K562 (cell line): ENCODE results near the gene FHL1. TPM values are rescaled to one million over a fixed set of nuclear protein-coding genes. Genes with fewer than 3 reads are reported as not detected.

Experiments
- ATAC-seq: fragments of 200-7000 bp; cut with Tn5 transposase; 3 replicates; pipeline ENCODE4 v1.9.1; 2020; ENCODE audit warnings: moderate library complexity
- BruUV-seq: library from RNA; stranded (reverse); fragments of 400-500 nt; replicated peaks from 2 replicates; lab custom pipeline; 2021; lab: Mats Ljungman, UMichigan
- CTCF ChIA-PET: fragments of 300-600 bp; formaldehyde crosslinking; extraction: SDS; loops from one replicate; lab custom pipeline; 2021; ENCODE audit warnings: low intra/inter-chr PET ratio; lab: Yijun Ruan, JAX
- POLR2A ChIA-PET: fragments of 300-600, 350-650 bp; sonication (Branson Sonifier 250); formaldehyde crosslinking; extraction: SDS; loops from one replicate; lab custom pipeline; 2021; ENCODE audit warnings: antibody characterized with exemption, inconsistent platforms; lab: Yijun Ruan, JAX
- DNase-seq, 4 experiments: peaks; one replicate each; pipeline versions ENCODE4 v3.0.0 to v3.0.0-alpha.2; 2011 to 2018; ENCODE audit warnings: low spot score in 3 of 4, mixed read lengths in 3 of 4; ENCODE audit errors: extremely low read depth in 1 of 4
- FAIRE-seq: peaks from 2 replicates; lab custom pipeline; 2011; peaks lifted over from hg19 to GRCh38; lab: Jason Lieb, UNC
- H2AFZ ChIP-seq: 2 replicates; pipeline ENCODE4 v1.6.0; 2011; ENCODE audit warnings: low read depth, low read length, control low read depth, inconsistent platforms
- H3K27ac ChIP-seq: fragments of 200-600 bp; 3 replicates; pipeline ENCODE4 v1.8.0; 2011; ENCODE audit warnings: low read depth, mild to moderate bottlenecking, control low read depth, inconsistent platforms, low read length, moderate library complexity, mixed read lengths; ENCODE audit errors: extremely low read depth
- H3K27me3 ChIP-seq, 2 experiments: fragments of 300-600 bp in 1 of 2; 2 replicates in 1 of 2; 3 replicates in 1 of 2; pipeline versions ENCODE4 v1.6.0 to v1.8.0; 2011; ENCODE audit warnings: inconsistent platforms in 2 of 2, low read length in 2 of 2, mild to moderate bottlenecking in 1 of 2, mixed read lengths in 1 of 2, moderate library complexity in 1 of 2; ENCODE audit not compliant: control insufficient read depth in 2 of 2, insufficient read depth in 2 of 2
- H3K36me3 ChIP-seq: fragments of 300-600 bp; 3 replicates; pipeline ENCODE4 v1.8.0; 2011; ENCODE audit warnings: mild to moderate bottlenecking, low read length, inconsistent platforms; ENCODE audit not compliant: control insufficient read depth, insufficient read depth
- H3K4me1 ChIP-seq, 2 experiments: fragments of 200-600 bp in 1 of 2; replicated peaks in 1 of 2; 2 replicates in 1 of 2; 3 replicates in 1 of 2; pipeline versions ENCODE4 v1.5.1 to v1.8.0; 2011; ENCODE audit warnings: inconsistent platforms in 2 of 2, low read length in 2 of 2, mild to moderate bottlenecking in 1 of 2, mixed read lengths in 1 of 2, moderate library complexity in 1 of 2; ENCODE audit not compliant: control insufficient read depth in 2 of 2, insufficient read depth in 2 of 2
- H3K4me2 ChIP-seq: 2 replicates; pipeline ENCODE4 v1.6.1; 2011; ENCODE audit warnings: low read length, control low read depth, inconsistent platforms, mixed read lengths; ENCODE audit not compliant: insufficient read depth
- H3K4me3 ChIP-seq: fragments of 200-600 bp; sonication (generic), shearing (Covaris generic); 2 replicates; pipeline ENCODE4 v1.5.1; 2016; ENCODE audit warnings: control low read depth, inconsistent platforms
- H3K79me2 ChIP-seq: fragments of 200-600 bp; 3 replicates; pipeline ENCODE4 v1.8.0; 2011; ENCODE audit warnings: low read length, inconsistent platforms; ENCODE audit not compliant: control insufficient read depth, insufficient read depth
- H3K9ac ChIP-seq, 2 experiments: 2 replicates each; pipeline versions ENCODE4 v1.6.0 to v1.6.1; 2011; ENCODE audit warnings: low read depth in 2 of 2, low read length in 2 of 2, control low read depth in 1 of 2, inconsistent platforms in 1 of 2, mild to moderate bottlenecking in 1 of 2, mixed read lengths in 1 of 2; ENCODE audit not compliant: insufficient read depth in 1 of 2
- H3K9me1 ChIP-seq: one replicate; pipeline ENCODE4 v1.6.0; 2011; ENCODE audit warnings: inconsistent platforms, mild to moderate bottlenecking, low read length, moderate library complexity; ENCODE audit not compliant: control insufficient read depth, insufficient read depth
- H3K9me3 ChIP-seq: replicated peaks from 2 replicates; pipeline ENCODE4 v1.5.1; 2011; ENCODE audit warnings: low read depth, low read length, inconsistent platforms; ENCODE audit not compliant: control insufficient read depth, insufficient read depth
- H4K20me1 ChIP-seq: replicated peaks from 2 replicates; pipeline ENCODE4 v1.6.1; 2011; ENCODE audit warnings: low read length, inconsistent platforms, mixed read lengths; ENCODE audit not compliant: control insufficient read depth, insufficient read depth
- BRF2 ChIP-seq: IDR thresholded peaks from 3 replicates; pipeline ENCODE4 v1.6.1; 2011; ENCODE audit warnings: borderline replicate concordance, mild to moderate bottlenecking; ENCODE audit not compliant: insufficient read length, insufficient read depth
- COPS2 ChIP-seq: fragments of 450-650 bp; conservative IDR thresholded peaks from 2 replicates; pipeline ENCODE4 v1.6.1; 2016; ENCODE audit warnings: mild to moderate bottlenecking, moderate library complexity
- CXXC5 ChIP-seq: fragments of 250-450 bp; sonication (Bioruptor Pico); IDR thresholded peaks from 2 replicates; pipeline ENCODE4 v1.8.0; 2022; ENCODE audit warnings: inconsistent platforms, mild to moderate bottlenecking, moderate library complexity
- ELK1 ChIP-seq: sonication (generic); formaldehyde crosslinking; IDR thresholded peaks from 2 replicates; pipeline ENCODE4 v1.8.1; 2022; ENCODE audit warnings: missing genetic modification reagents
- GTF2A2 ChIP-seq: IDR thresholded peaks from 2 replicates; pipeline ENCODE4 v1.6.1; 2016; ENCODE audit warnings: mild to moderate bottlenecking, missing genetic modification characterization, missing compliant biosample characterization
- MTF1 ChIP-seq: fragments of 250-450 bp; sonication (Bioruptor Pico); IDR thresholded peaks from 2 replicates; pipeline ENCODE4 v1.9.0; 2021; ENCODE audit warnings: moderate library complexity, mild to moderate bottlenecking, inconsistent platforms, borderline replicate concordance
- NFXL1 ChIP-seq: fragments of 450-650 bp; formaldehyde crosslinking; IDR thresholded peaks from 2 replicates; pipeline ENCODE4 v1.4.0; 2021; ENCODE audit warnings: mild to moderate bottlenecking
- NR4A1 ChIP-seq, 2 experiments: fragments of 250-450 bp in 1 of 2; fragments of 450-650 bp in 1 of 2; sonication (Bioruptor Pico) in 1 of 2; IDR thresholded peaks; 2 replicates each; pipeline versions ENCODE4 v1.4.0 to v1.6.1; 2016 to 2020; ENCODE audit warnings: mild to moderate bottlenecking in 2 of 2, missing compliant biosample characterization in 1 of 2, missing genetic modification characterization in 1 of 2, moderate library complexity in 1 of 2
- SRSF9 ChIP-seq: fragments of 200-400 bp; formaldehyde crosslinking; IDR thresholded peaks from 2 replicates; pipeline ENCODE4 v1.6.1; 2017; ENCODE audit warnings: low read depth, low read length, borderline replicate concordance
- SUPT5H ChIP-seq: fragments of 450-650 bp; IDR thresholded peaks from 2 replicates; pipeline ENCODE4 v1.6.1; 2016
- TCFL5 ChIP-seq: fragments of 250-450 bp; sonication (Bioruptor Pico); conservative IDR thresholded peaks from 2 replicates; pipeline ENCODE4 v1.6.1; 2021; ENCODE audit warnings: mild to moderate bottlenecking, moderate library complexity, matching md5 sums
- U2AF1 ChIP-seq: fragments of 200-400 bp; formaldehyde crosslinking; optimal IDR thresholded peaks from 2 replicates; pipeline ENCODE3; 2017; ENCODE audit warnings: mild to moderate bottlenecking, low read depth, low read length, moderate library complexity
- USF2 ChIP-seq: sonication (generic); formaldehyde crosslinking; IDR thresholded peaks from 2 replicates; pipeline ENCODE4 v1.5.0; 2020; ENCODE audit warnings: missing genetic modification reagents
- ZBED1 ChIP-seq: IDR thresholded peaks from 2 replicates; pipeline ENCODE4 v1.6.1; 2014
- ZBTB2 ChIP-seq: fragments of 450-650 bp; IDR thresholded peaks from 2 replicates; pipeline ENCODE4 v1.6.1; 2016; ENCODE audit warnings: antibody characterized with exemption
- ZFP36 ChIP-seq: fragments of 150-350 bp; IDR thresholded peaks from 2 replicates; pipeline ENCODE4 v1.6.1; 2018; ENCODE audit warnings: low read length, low read depth; ENCODE audit not compliant: partially characterized antibody
- ZNF12 ChIP-seq: sonication (generic); formaldehyde crosslinking; IDR thresholded peaks from 2 replicates; pipeline ENCODE4 v1.4.0; 2020; ENCODE audit warnings: mild to moderate bottlenecking, missing genetic modification reagents
- ZNF76 ChIP-seq: fragments of 250-450 bp; sonication (Bioruptor Pico); IDR thresholded peaks from 2 replicates; pipeline ENCODE4 v1.4.0; 2020; ENCODE audit warnings: mild to moderate bottlenecking, moderate library complexity, borderline replicate concordance
- WGBS: fragments of 100-300 bp; shearing (Covaris generic); methylation state at CpG from one replicate; pipeline ENCODE4 v1.1.6; 2016; ENCODE audit warnings: low coverage, mixed read lengths; ENCODE audit not compliant: insufficient coverage; ENCODE audit errors: missing lambda C conversion rate; 5-methylcytosine and 5-hydroxymethylcytosine counted together
- in situ Hi-C: fragments of 300-500 bp; cut with MboI; formaldehyde crosslinking; loops from 4 replicates; pipeline ENCODE4 v1.15.0; 2018; ENCODE audit warnings: inconsistent platforms, mixed read lengths
- intact Hi-C: fragments of 100-400 bp; cut with micrococcal nuclease; formaldehyde crosslinking; loops from 2 replicates; pipeline ENCODE4 v1.14.2; 2022
- polyA plus RNA-seq, 8 experiments: library from polyadenylated mRNA; depleted of rRNA in 4 of 8; stranded (reverse) in 5 of 8; unstranded in 3 of 8; fragments of >200 nt; fragmentation: Nextera tagmentation in 2 of 8; fragmentation: Illumina TruSeq in 1 of 8; extraction: Ambion mirVana in 2 of 8; extraction: Trizol in 1 of 8; gene quantifications; 2 replicates each; pipeline versions ENCODE4 v1.2.1 to v1.2.3, GENCODE V29; 2011 to 2014; ENCODE audit warnings: inconsistent platforms in 1 of 8, missing spikeins in 1 of 8
- total RNA-seq, 7 experiments: library from RNA; depleted of rRNA in 6 of 7; stranded (reverse); fragments of >200 nt in 6 of 7; fragmentation: Illumina TruSeq in 2 of 7; extraction: Trizol in 2 of 7; gene quantifications; 2 replicates each; pipeline versions ENCODE4 v1.2.1 to v1.2.3, GENCODE V29; 2011 to 2021; ENCODE audit warnings: low replicate concordance in 1 of 7

Gene FHL1
- total and polyA plus RNA-seq, 9 of the 15 experiments (the other 6 are each of a cell fraction or from before 2014, with no cell fraction given): 0.03 to 3.0 (median 0.13) TPM; not detected in 1

- H3K79me2 ChIP-seq: no peaks in the 10 kb centered on the region
- H3K4me2 ChIP-seq: no peak overlapping the region
- 0% methylated on average over 3 of the region's 3 CpGs for WGBS
- no peaks in the 10 kb centered on the region for H3K36me3 ChIP-seq
- FAIRE-seq: no peak
- no peaks in the 10 kb centered on the region for H3K9me1 ChIP-seq
- ChIA-PET CTCF (no interaction called here), POLR2A (no interaction called here)
- H3K4me1 ChIP-seq: no peaks in the 10 kb centered on the region
- intact Hi-C loops (no loop called here), in situ Hi-C loops (no loop called here)
- ATAC-seq: no peak
- no peaks in the 10 kb centered on the region for H3K9me3 ChIP-seq
- no peak for DNase-seq
- H3K27ac ChIP-seq: no peak overlapping the region
- H3K9ac ChIP-seq: no peak overlapping the region
- TF ChIP-seq COPS2: no peak
- no peak for TF ChIP-seq ZFP36
- TF ChIP-seq TCFL5 (CRISPR knock-in tag): no peak
- no peak for TF ChIP-seq U2AF1
- no peak for TF ChIP-seq SRSF9
- TF ChIP-seq ZBED1: no peak
- TF ChIP-seq ZNF76 (CRISPR knock-in tag): no peak
- TF ChIP-seq NFXL1: no peak
- TF ChIP-seq BRF2: no peak
- TF ChIP-seq MTF1 (CRISPR knock-in tag): no peak
- no peak for TF ChIP-seq ZBTB2
- no peak for TF ChIP-seq ELK1 (CRISPR knock-in tag)
- no peak for TF ChIP-seq CXXC5 (CRISPR knock-in tag)
- no peak for TF ChIP-seq ZNF12 (CRISPR knock-in tag)
- TF ChIP-seq USF2 (CRISPR knock-in tag): no peak
- TF ChIP-seq NR4A1 (CRISPR knock-in tag; IDR thresholded peaks at IDR 0.05): no peak
- no peak for TF ChIP-seq NR4A1 (tag; IDR thresholded peaks at IDR 0.05)
- TF ChIP-seq GTF2A2 (tag): no peak
- TF ChIP-seq SUPT5H: no peak
- peaks cover 2 to 30% of the 10 kb centered on the region in 2 experiments for H3K27me3 ChIP-seq
- no peak overlapping the region for H2AFZ ChIP-seq
- no peak overlapping the region for H3K4me3 ChIP-seq
- no peaks in the 10 kb centered on the region for H4K20me1 ChIP-seq
- BruUV-seq: no TSS peak
Measured at GRCh38 chrX:136203951-136204350, 56.6 kb downstream of the FHL1 start.
